ENCODE results near the gene SLC25A17.
"Not testable (repeated sequence)": the region's sequence is repeated elsewhere in the genome, so short reads cannot be mapped to it uniquely, and the experiment has no call there.

SLC25A17 gene

DNA sequence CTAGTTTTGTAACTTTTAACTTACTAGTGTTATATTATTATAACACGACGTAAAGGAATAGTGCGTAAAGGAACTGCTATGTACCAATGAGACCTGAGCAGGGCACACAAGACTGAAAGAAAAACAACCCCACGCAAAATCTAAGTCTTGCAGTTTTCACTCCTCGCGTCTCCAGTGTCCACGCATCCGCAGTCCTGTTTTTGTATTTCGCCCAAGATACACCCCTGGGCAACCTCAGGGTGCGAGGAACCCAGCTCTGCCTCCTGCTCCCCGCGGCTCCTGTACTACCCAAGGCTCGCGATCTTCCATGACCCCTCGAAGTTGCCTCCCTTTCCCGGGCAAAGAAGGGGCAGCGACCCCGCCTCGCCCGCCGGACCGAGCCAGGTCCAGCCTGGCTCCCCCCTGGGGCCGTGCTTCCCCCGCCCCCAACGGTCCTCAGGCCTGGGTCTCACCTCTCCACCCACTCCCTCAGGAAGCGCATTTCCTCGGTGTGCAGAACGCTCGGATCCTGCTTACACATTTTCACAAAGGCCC, 36.9 kb upstream of the SLC25A17 start:
- no peak for FAIRE-seq
- DNase-seq (ENCODE audit: insufficient read length, low spot score): no peak
- TF ChIP-seq, protein P1, sequence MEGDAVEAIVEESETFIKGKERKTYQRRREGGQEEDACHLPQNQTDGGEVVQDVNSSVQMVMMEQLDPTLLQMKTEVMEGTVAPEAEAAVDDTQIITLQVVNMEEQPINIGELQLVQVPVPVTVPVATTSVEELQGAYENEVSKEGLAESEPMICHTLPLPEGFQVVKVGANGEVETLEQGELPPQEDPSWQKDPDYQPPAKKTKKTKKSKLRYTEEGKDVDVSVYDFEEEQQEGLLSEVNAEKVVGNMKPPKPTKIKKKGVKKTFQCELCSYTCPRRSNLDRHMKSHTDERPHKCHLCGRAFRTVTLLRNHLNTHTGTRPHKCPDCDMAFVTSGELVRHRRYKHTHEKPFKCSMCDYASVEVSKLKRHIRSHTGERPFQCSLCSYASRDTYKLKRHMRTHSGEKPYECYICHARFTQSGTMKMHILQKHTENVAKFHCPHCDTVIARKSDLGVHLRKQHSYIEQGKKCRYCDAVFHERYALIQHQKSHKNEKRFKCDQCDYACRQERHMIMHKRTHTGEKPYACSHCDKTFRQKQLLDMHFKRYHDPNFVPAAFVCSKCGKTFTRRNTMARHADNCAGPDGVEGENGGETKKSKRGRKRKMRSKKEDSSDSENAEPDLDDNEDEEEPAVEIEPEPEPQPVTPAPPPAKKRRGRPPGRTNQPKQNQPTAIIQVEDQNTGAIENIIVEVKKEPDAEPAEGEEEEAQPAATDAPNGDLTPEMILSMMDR (IDR thresholded peaks at IDR 0.05; ENCODE audit: insufficient read depth, missing control alignments): no peak

DNA sequence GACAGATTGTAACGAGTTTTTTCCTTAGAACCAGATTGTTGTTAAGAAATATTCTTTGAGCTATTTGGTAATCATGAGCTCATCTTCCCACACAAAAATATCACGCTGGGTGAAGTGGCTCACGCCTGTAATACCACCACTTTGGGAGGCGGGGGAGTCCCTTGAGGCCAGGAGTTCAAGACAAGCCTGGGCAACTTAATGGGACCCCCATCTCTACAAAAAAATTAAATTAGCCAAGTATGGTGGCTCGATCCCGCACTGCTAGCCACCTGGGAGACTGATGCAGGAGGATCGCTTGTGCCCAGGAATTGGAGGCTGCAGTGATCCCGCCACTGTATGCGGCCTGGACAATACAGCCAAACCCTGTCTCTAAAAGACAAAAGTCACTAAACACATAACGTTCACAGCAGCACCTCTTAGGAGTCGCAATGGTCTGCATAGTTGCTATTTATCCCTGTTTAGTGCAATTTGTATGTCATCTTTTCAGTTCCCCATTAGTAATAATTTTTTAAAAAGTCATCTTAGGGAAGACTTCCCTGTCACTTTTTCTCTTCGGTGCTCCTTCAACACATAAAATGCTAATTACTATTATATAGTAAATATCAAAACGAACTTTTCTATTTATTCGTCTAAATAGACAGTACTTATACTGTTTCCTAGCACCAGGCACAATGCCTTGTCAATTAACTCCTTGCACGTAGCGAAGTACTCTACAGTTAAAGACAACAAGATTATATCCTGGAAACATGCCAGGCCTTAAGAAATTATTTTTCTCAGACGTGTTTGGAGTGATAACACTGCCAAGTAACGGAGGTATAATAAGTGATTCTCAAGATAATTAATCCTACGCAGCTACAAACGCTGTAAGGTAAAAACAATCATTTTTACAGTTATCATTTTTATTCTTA, 36.2 kb upstream of the SLC25A17 start:
- TF ChIP-seq, protein P1 (IDR thresholded peaks at IDR 0.05; ENCODE audit: insufficient read depth, missing control alignments): no peak
- DNase-seq (ENCODE audit: insufficient read length, low spot score): no peak
- no peak for FAIRE-seq

DNA sequence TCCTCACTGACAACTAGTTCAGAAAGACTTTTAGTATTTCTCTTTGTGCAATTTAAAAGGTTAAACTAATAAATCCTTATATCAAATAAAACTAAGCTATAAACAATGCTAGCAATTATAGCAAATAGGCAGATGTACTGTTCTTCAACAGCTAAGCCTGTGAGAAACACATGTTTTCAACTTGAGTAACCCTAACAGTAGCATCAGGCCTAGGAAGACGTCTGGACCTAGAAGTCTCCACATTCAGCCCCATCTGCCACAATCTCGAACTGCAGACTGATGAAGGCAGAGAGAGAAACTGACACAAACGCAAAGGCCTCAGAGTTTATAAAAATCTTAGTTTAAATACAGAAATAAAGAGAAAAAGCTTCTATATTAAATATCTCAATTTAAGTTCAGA, 34.8 kb upstream of the SLC25A17 start:
- DNase-seq (ENCODE audit: insufficient read length, low spot score) (no peak), FAIRE-seq (no peak)
- TF ChIP-seq, protein P1 (IDR thresholded peaks at IDR 0.05; ENCODE audit: insufficient read depth, missing control alignments): no peak

DNA sequence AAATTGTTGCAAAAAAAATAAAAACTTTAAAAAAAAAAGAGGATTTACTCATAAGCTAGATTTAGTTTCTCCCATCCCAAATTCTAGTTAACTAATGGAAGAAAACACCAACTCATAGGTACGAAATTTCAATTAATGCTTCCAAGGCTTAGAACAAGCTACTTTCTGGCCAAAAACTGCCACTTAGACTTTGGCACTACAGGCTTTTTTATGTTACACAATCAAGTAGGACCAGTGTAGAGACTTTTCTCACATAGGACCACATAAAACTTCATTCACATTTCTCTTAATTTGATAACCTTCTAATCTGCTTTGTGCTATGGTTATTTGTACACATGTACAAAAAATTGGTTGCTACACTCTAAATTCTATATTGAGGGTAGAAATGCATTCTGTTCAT, 34.2 kb upstream of the SLC25A17 start:
- TF ChIP-seq, protein P1 (IDR thresholded peaks at IDR 0.05; ENCODE audit: insufficient read depth, missing control alignments): no peak
- DNase-seq (ENCODE audit: insufficient read length, low spot score) (no peak), FAIRE-seq (no peak)

DNA sequence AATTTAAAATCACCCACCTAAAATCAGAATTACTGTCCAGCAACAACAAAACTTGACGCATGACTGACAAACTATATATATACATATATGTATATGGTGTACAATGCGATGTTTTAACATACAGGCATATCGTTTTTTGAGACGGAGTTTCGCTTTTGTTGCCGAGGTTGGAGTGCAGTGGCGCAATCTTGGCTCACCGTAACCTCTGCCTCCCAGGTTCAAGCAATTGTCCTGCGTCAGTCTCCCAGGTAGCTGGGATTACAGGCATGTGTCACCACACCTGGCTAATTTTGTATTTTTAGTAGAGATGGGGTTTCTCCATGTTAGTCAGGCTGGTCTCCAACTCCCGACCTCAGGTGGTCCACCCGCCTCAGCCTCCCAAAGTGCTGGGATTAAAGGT, 26.7 kb upstream of the SLC25A17 start:
- DNase-seq (ENCODE audit: insufficient read length, low spot score); FAIRE-seq: not testable (repeated sequence)

DNA sequence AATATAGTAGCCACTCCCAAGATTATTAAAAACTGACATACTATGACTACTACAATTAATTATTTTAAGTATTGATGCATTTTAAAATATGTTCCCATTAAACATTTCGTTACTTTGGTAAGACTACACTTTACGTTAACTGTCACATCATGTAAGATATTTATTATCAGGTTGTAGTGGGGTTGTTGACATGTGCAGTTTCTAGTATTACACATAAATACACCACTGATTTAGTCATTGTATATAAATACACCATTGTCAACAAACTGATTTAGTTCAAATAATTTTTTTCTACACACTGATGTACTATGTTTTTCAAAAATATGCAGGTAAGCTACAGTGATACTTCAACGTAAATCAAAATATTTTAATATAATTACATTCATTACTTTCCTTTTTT, 25.8 kb upstream of the SLC25A17 start:
- TF ChIP-seq, protein P1 (IDR thresholded peaks at IDR 0.05; ENCODE audit: insufficient read depth, missing control alignments): no peak
- DNase-seq (ENCODE audit: insufficient read length, low spot score) (no peak), FAIRE-seq (no peak)

DNA sequence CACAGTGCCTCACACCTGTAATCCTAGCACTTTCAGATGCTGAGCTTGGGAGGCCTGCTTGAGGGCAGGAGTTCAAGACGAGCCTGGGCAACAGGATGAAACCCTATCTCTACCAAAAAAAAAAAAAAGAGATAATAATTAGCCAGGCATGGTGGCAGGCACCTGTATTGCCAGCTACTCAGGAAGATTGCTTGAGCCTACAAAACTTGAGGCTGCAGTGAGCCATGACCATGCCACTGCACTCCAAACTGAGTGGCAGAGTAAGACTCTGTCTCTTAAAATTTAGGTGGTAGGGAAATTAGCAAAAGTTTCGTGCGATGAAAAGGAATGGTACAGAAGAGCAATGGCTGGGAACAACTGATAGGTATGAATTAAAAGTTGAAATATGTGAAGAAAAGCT, 19.3 kb upstream of the SLC25A17 start:
- DNase-seq (ENCODE audit: insufficient read length, low spot score): no peak

More for the DNA sequence above, 19.3 kb upstream of the SLC25A17 start:
- FAIRE-seq: no peak
- TF ChIP-seq, protein P1 (IDR thresholded peaks at IDR 0.05; ENCODE audit: insufficient read depth, missing control alignments): no peak
